Stomach (tissue), 9 donors: ENCODE measurements around the gene BCORL1. TPM values are rescaled to one million over a fixed set of nuclear protein-coding genes. Genes with fewer than 3 reads are reported as not detected.

Source experiments
- DNase-seq, 2 donors: peaks; one replicate each; pipeline versions ENCODE4 v3.0.0 to v3.0.0-alpha.2; 2013 to 2019
- H3K27ac ChIP-seq, 5 donors: fragments of 200-600 bp in 4 of 5; sonication (generic) in 4 of 5; one replicate each; pipeline ENCODE4 v1.5.1; 2013 to 2019; ENCODE audit warnings: mild to moderate bottlenecking in 1 of 5, moderate library complexity in 1 of 5
- H3K27me3 ChIP-seq, 3 donors: fragments of 200-600 bp; sonication (generic); one replicate each; pipeline ENCODE4 v1.5.1; 2017 to 2019; ENCODE audit warnings: mixed run types in 1 of 3
- H3K36me3 ChIP-seq, 4 donors: fragments of 200-600 bp; sonication (generic); 1 replicate in 3 of 4; 2 replicates in 1 of 4; pipeline ENCODE4 v1.5.1; 2016 to 2019
- H3K4me1 ChIP-seq, 4 donors: fragments of 200-600 bp; sonication (generic); one replicate each; pipeline ENCODE4 v1.5.1; 2016 to 2019
- H3K4me3 ChIP-seq, 4 donors: fragments of 200-600 bp; sonication (generic) in 3 of 4; one replicate each; pipeline ENCODE4 v1.5.1; 2016 to 2019; ENCODE audit warnings: mild to moderate bottlenecking in 1 of 4
- H3K9me3 ChIP-seq, 4 donors: fragments of 200-600 bp; sonication (generic); one replicate each; pipeline ENCODE4 v1.5.1; 2016 to 2019
- CTCF ChIP-seq, 7 experiments: fragments of 450-650 bp in 4 of 7; fragments of 200-600 bp in 3 of 7; sonication (generic) in 3 of 7; IDR thresholded peaks; one replicate each; pipeline ENCODE4 v1.5.1; 2016 to 2019; ENCODE audit warnings: antibody characterized with exemption in 7 of 7, control low read depth in 2 of 7, mild to moderate bottlenecking in 1 of 7
- EP300 ChIP-seq: sonication (generic); formaldehyde crosslinking; IDR thresholded peaks from one replicate; pipeline ENCODE4 v1.6.1; 2017; ENCODE audit warnings: antibody characterized with exemption
- POLR2A ChIP-seq, 4 donors: fragments of 450-650 bp; IDR thresholded peaks; one replicate each; pipeline ENCODE4 v1.6.1; 2016; ENCODE audit warnings: antibody characterized with exemption in 4 of 4, control low read depth in 2 of 4, mild to moderate bottlenecking in 1 of 4, moderate library complexity in 1 of 4
- POLR2AphosphoS5 ChIP-seq, 3 donors: sonication (generic); formaldehyde crosslinking; IDR thresholded peaks; one replicate each; pipeline ENCODE4 v1.6.1; 2016; ENCODE audit warnings: antibody characterized with exemption in 3 of 3
- WGBS, 5 donors: extraction: QIAGEN DNeasy Blood & Tissue Kit in 3 of 5; methylation state at CpG; one replicate each; pipeline versions ENCODE4 v1.1.5 to v1.1.7; 2013 to 2018; 5-methylcytosine and 5-hydroxymethylcytosine counted together
- intact Hi-C: fragments of 100-400 bp; cut with DNase I; formaldehyde crosslinking; loops from one replicate; pipeline ENCODE4 v1.15.1; 2023; ENCODE audit warnings: low total_unique reads
- polyA plus RNA-seq, 3 donors: library from polyadenylated mRNA; stranded (reverse); fragments of 200-250 nt; gene quantifications; one replicate each; pipeline ENCODE4 v1.2.3, GENCODE V29; 2013
- total RNA-seq, 5 donors: library from RNA; depleted of rRNA; stranded (reverse); fragments of >200 nt; gene quantifications; one replicate each; pipeline versions ENCODE4 v1.1.0 to v1.2.3, GENCODE V29; 2014 to 2016
- donor health status: healthy with polysubstance abuse.
- donor health status: Bipolar disorder and iron deficiency.
- donor health status: healthy.

BCORL1 gene
- total and polyA plus RNA-seq, 8 donors, result 0.89 to 16.8 (median 2.7) TPM

GRCh38 chrX:130072345-130072740, 89.9 kb downstream of the BCORL1 start:
- intact Hi-C loops, result no loop called here
- no peaks in the 10 kb centered on the region for H3K9me3 ChIP-seq
- H3K27me3 ChIP-seq, result no peaks in the 10 kb centered on the region
- H3K4me1 ChIP-seq, result no peaks in the 10 kb centered on the region
- no peak for DNase-seq
- peaks cover 6 to 79% (median 64%) of the 10 kb centered on the region in 4 donors for H3K36me3 ChIP-seq
- TF ChIP-seq POLR2AphosphoS5 (IDR thresholded peaks at IDR 0.05), result no peak
- TF ChIP-seq EP300, result no peak
- no peak overlapping the region for H3K4me3 ChIP-seq
- no peak overlapping the region for H3K27ac ChIP-seq
- 57 to 93% (median 64%) methylated on average over 5 to 10 of the region's 10 CpGs for WGBS, 5 donors

- no peak overlapping the region for H3K27ac ChIP-seq
- H3K4me1 ChIP-seq, result peaks cover 0 to under 1% (median 0%) of the 10 kb centered on the region in 4 donors
- intact Hi-C loops, result no loop called here
- H3K9me3 ChIP-seq, result no peaks in the 10 kb centered on the region
- no peak overlapping the region for H3K4me3 ChIP-seq
- 76 to 92% (median 81%) methylated on average over 4 of the region's 4 CpGs for WGBS, 5 donors
- peaks cover 0 to 61% (median 36%) of the 10 kb centered on the region in 4 donors for H3K36me3 ChIP-seq
- DNase-seq, result no peak
- no peak for TF ChIP-seq EP300
- no peak for TF ChIP-seq CTCF (IDR thresholded peaks at IDR 0.05)
- no peak for TF ChIP-seq POLR2AphosphoS5 (IDR thresholded peaks at IDR 0.05)
- TF ChIP-seq POLR2A (IDR thresholded peaks at IDR 0.05), result no peak
- no peaks in the 10 kb centered on the region for H3K27me3 ChIP-seq
These were observed 93.3 kb downstream of the BCORL1 start for GRCh38 chrX:130075777-130076176.

- H3K27me3 ChIP-seq, result no peaks in the 10 kb centered on the region
- intact Hi-C loops, result loop anchor here (5.0 kb wide), 1 partner anchor 112 kb away; no protein-coding TSS in a partner anchor
- 41 to 47% (median 46%) methylated on average over 8 to 9 of the region's 9 CpGs for WGBS, 5 donors
- peak in 5 of 7 experiments; percentile 39 to 74 (median 57) for TF ChIP-seq CTCF (IDR thresholded peaks at IDR 0.05)
- TF ChIP-seq POLR2AphosphoS5 (IDR thresholded peaks at IDR 0.05), result peak in 1 of 3 donors; percentile 59
- TF ChIP-seq POLR2A (IDR thresholded peaks at IDR 0.05), result no peak
- H3K4me3 ChIP-seq, result no peak overlapping the region
- peaks cover 4 to 42% (median 20%) of the 10 kb centered on the region in 4 donors for H3K4me1 ChIP-seq
- peak overlapping the region in 2 of 5 donors; percentile 14 to 67 for H3K27ac ChIP-seq
- H3K36me3 ChIP-seq, result peaks cover 0 to 25% (median 3%) of the 10 kb centered on the region in 4 donors
- DNase-seq, result peak; percentile 67 to 86
- H3K9me3 ChIP-seq, result no peaks in the 10 kb centered on the region
These were observed 97.5 kb downstream of the BCORL1 start for GRCh38 chrX:130079824-130080406.

- TF ChIP-seq POLR2A (IDR thresholded peaks at IDR 0.05), result no peak
- TF ChIP-seq CTCF (IDR thresholded peaks at IDR 0.05), result no peak
- no peak for TF ChIP-seq POLR2AphosphoS5 (IDR thresholded peaks at IDR 0.05)
- no peak for TF ChIP-seq EP300
- intact Hi-C loops, result loop anchor here (5.0 kb wide), 1 partner anchor 111 kb away; no protein-coding TSS in a partner anchor
- 65 to 84% (median 78%) methylated on average over 4 to 7 of the region's 7 CpGs for WGBS, 5 donors
These were observed 98.4 kb downstream of the BCORL1 start for GRCh38 chrX:130080791-130081367.

More at GRCh38 chrX:130080791-130081367, 98.4 kb downstream of the BCORL1 start:
- Histone ChIP-seq H3K4me1 (peaks cover 4 to 50% (median 24%) of the 10 kb centered on the region in 4 donors), H3K4me3 (no peak overlapping the region), H3K27ac (peak overlapping the region in 3 of 5 donors; percentile 14 to 67 (median 67)), H3K36me3 (peaks cover 0 to 21% (median 3%) of the 10 kb centered on the region in 4 donors), H3K27me3 (no peaks in the 10 kb centered on the region), H3K9me3 (no peaks in the 10 kb centered on the region)
- no peak for DNase-seq
